Keratinocyte (primary cell): ENCODE data around the gene HOXC4. TPM values are rescaled to one million over a fixed set of nuclear protein-coding genes. Genes with fewer than 3 reads are reported as not detected.

ENCODE experiments used
- DNase-seq: peaks from one replicate; pipeline ENCODE4 v3.0.0-alpha.2; 2011; ENCODE audit warnings: low read depth, missing footprints, low spot score
- FAIRE-seq: peaks from 2 replicates; lab custom pipeline; 2011; peaks lifted over from hg19 to GRCh38; lab: Jason Lieb, UNC
- H2AFZ ChIP-seq: 2 replicates; pipeline ENCODE4 v1.6.0; 2012; ENCODE audit warnings: low read length, control low read depth, inconsistent platforms; ENCODE audit not compliant: control insufficient read depth
- H3K27ac ChIP-seq: 2 replicates; pipeline ENCODE4 v1.5.1; 2011; ENCODE audit warnings: low read length; ENCODE audit not compliant: control insufficient read depth, insufficient read depth
- H3K27me3 ChIP-seq: 3 replicates; pipeline ENCODE4 v1.6.0; 2011; ENCODE audit warnings: low read length; ENCODE audit not compliant: control insufficient read depth, insufficient read depth; ENCODE audit errors: extremely low read depth
- H3K36me3 ChIP-seq, 2 experiments: 2 replicates in 1 of 2; 3 replicates in 1 of 2; pipeline ENCODE4 v1.5.1; 2011; ENCODE audit warnings: low read length in 2 of 2, mild to moderate bottlenecking in 1 of 2; ENCODE audit not compliant: control insufficient read depth in 2 of 2, insufficient read depth in 2 of 2; ENCODE audit errors: extremely low read depth in 1 of 2
- H3K4me1 ChIP-seq: 3 replicates; pipeline ENCODE4 v1.5.1; 2011; ENCODE audit warnings: low read length; ENCODE audit not compliant: control insufficient read depth, insufficient read depth; ENCODE audit errors: extremely low read depth
- H3K4me2 ChIP-seq: 3 replicates; pipeline ENCODE4 v1.6.0; 2011; ENCODE audit warnings: low read depth, low read length; ENCODE audit not compliant: control insufficient read depth, insufficient read depth; ENCODE audit errors: extremely low read depth
- H3K4me3 ChIP-seq, 3 experiments: fragments of 200-600 bp in 1 of 3; sonication (generic) in 1 of 3; 2 replicates in 2 of 3; 3 replicates in 1 of 3; pipeline ENCODE4 v1.5.1; 2011 to 2016; ENCODE audit warnings: low read length in 3 of 3, mild to moderate bottlenecking in 3 of 3, control low read depth in 2 of 3, inconsistent platforms in 1 of 3, low read depth in 1 of 3, mixed read lengths in 1 of 3, mixed run types in 1 of 3, moderate library complexity in 1 of 3; ENCODE audit not compliant: control insufficient read depth in 2 of 3, insufficient read depth in 2 of 3; ENCODE audit errors: extremely low read depth in 1 of 3
- H3K79me2 ChIP-seq: 2 replicates; pipeline ENCODE4 v1.6.0; 2012; ENCODE audit warnings: low read length; ENCODE audit not compliant: control insufficient read depth, insufficient read depth
- H3K9ac ChIP-seq: 3 replicates; pipeline ENCODE4 v1.6.0; 2011; ENCODE audit warnings: low read length; ENCODE audit not compliant: control insufficient read depth, insufficient read depth; ENCODE audit errors: extremely low read depth
- H3K9me1 ChIP-seq: 3 replicates; pipeline ENCODE4 v1.6.0; 2011; ENCODE audit warnings: low read length; ENCODE audit not compliant: control insufficient read depth, insufficient read depth; ENCODE audit errors: extremely low read depth
- H3K9me3 ChIP-seq: 2 replicates; pipeline ENCODE4 v1.5.1; 2012; ENCODE audit warnings: low read depth, low read length; ENCODE audit not compliant: control insufficient read depth
- H4K20me1 ChIP-seq: 3 replicates; pipeline ENCODE4 v1.6.0; 2011; ENCODE audit warnings: low read length; ENCODE audit not compliant: control insufficient read depth, insufficient read depth; ENCODE audit errors: extremely low read depth
- EZH2 ChIP-seq: IDR thresholded peaks from one replicate; pipeline ENCODE4 v1.6.1; 2012; ENCODE audit warnings: inconsistent platforms, mild to moderate bottlenecking, low read length, moderate library complexity
- dilution Hi-C: fragments of 300-500 bp; cut with MboI; formaldehyde crosslinking; loops from one replicate; pipeline ENCODE4 v1.7.0; 2020; ENCODE audit warnings: low sequenced_read_pairs; ENCODE audit not compliant: extremely low pct_ligation_motif_present
- polyA plus RNA-seq, 5 experiments: library from polyadenylated mRNA; depleted of rRNA in 3 of 5; stranded (reverse) in 3 of 5; stranded (forward) in 1 of 5; unstranded in 1 of 5; fragments of >200 nt; gene quantifications; 1 replicate in 1 of 5; 2 replicates in 3 of 5; 3 replicates in 1 of 5; pipeline versions ENCODE4 v1.2.1 to v1.2.3, GENCODE V29; 2011 to 2012; ENCODE audit warnings: missing spikeins in 2 of 5, low read depth in 1 of 5, low replicate concordance in 1 of 5
- TF ChIP-seq, protein P1 (sequence below), 3 experiments: IDR thresholded peaks in 1 of 3; conservative IDR thresholded peaks in 1 of 3; optimal IDR thresholded peaks in 1 of 3; 2 replicates in 2 of 3; 3 replicates in 1 of 3; pipeline versions ENCODE3 to v1.5.1; 2011; ENCODE audit warnings: low read length in 3 of 3, mild to moderate bottlenecking in 3 of 3, moderate library complexity in 2 of 3, control low read depth in 1 of 3, inconsistent platforms in 1 of 3; ENCODE audit not compliant: insufficient read depth in 2 of 3; ENCODE audit errors: extremely low read depth in 1 of 3

HOXC4 gene
- polyA plus RNA-seq, 1 donor (not counting 4 experiments of a cell fraction or from before 2014, with no cell fraction given): 1.8 TPM

DNA sequence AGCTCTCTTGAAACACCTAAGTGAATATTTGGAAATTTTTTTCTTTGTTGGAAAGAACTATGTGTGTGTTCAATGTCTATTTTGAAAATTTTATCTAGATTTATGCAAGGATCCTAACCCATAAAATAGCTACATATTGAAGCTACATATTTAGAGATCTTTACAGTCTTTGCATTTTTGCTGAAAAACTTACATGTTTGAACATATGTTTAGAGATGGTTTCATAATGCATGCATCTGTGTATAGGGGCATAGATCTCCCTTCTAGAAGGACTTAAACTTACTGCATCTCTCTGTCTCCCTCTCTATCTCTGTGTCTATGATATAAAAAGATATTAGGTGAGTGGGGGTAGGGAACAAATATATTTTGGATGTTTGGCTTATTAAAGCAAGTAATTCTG, 8.2 kb upstream of the HOXC4 start:
- no peaks in the 10 kb centered on the region for H3K36me3 ChIP-seq
- no peak for FAIRE-seq

DNA sequence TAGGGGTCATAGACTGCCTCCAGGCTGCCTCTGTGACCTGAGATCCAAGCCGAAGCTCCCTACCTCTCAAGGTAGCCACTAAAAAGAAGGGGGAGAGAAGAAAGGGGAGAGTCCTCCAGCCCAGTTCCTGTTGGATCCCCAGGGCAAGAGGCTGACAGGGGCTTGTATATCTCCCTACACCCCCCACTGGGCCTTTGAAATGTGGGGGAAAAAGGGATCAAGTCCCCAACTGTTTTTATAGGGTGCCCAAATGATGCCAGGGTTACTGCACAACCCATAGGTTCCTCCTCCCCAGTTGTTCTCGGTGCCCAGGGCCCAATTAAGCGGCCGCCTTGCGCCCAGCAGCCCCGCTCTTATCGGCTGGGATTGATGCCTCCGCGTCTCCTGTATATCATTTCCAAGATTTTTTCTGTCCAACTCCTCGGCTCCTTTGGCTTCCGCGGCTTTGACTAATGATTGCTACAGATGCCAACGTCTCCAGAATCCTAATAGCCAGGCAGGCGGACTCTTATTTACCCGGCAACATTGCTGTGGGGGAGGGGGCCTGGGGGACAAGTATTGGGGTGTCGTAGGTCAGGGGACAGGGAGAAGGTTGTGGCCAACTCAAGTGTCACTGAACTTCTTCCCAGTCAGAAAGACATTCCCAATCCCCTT, 7.6 kb upstream of the HOXC4 start:
- dilution Hi-C loops: no loop called here
- Histone ChIP-seq H3K36me3 (no peaks in the 10 kb centered on the region), H3K79me2 (no peaks in the 10 kb centered on the region), H3K4me2 (no peak overlapping the region), H3K9me3 (no peaks in the 10 kb centered on the region), H2AFZ (no peak overlapping the region), H3K4me3 (no peak overlapping the region), H3K9me1 (no peaks in the 10 kb centered on the region), H3K27me3 (no peaks in the 10 kb centered on the region), H4K20me1 (no peaks in the 10 kb centered on the region), H3K27ac (no peak overlapping the region), H3K4me1 (peaks cover 3% of the 10 kb centered on the region), H3K9ac (no peak overlapping the region)
- no peak for DNase-seq
- no peak for FAIRE-seq
- TF ChIP-seq EZH2: no peak
- TF ChIP-seq, protein P1, sequence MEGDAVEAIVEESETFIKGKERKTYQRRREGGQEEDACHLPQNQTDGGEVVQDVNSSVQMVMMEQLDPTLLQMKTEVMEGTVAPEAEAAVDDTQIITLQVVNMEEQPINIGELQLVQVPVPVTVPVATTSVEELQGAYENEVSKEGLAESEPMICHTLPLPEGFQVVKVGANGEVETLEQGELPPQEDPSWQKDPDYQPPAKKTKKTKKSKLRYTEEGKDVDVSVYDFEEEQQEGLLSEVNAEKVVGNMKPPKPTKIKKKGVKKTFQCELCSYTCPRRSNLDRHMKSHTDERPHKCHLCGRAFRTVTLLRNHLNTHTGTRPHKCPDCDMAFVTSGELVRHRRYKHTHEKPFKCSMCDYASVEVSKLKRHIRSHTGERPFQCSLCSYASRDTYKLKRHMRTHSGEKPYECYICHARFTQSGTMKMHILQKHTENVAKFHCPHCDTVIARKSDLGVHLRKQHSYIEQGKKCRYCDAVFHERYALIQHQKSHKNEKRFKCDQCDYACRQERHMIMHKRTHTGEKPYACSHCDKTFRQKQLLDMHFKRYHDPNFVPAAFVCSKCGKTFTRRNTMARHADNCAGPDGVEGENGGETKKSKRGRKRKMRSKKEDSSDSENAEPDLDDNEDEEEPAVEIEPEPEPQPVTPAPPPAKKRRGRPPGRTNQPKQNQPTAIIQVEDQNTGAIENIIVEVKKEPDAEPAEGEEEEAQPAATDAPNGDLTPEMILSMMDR (optimal IDR thresholded peaks at IDR 0.05 in 1 of 3, IDR thresholded peaks at IDR 0.05 in 1 of 3, conservative IDR thresholded peaks at IDR 0.05 in 1 of 3; ENCODE audit: extremely low read depth in 1 of 3, insufficient read depth in 2 of 3, low read length in 3 of 3): no peak

More for the DNA sequence above, 8.2 kb upstream of the HOXC4 start:
- H2AFZ ChIP-seq: no peak overlapping the region
- H3K27me3 ChIP-seq: no peaks in the 10 kb centered on the region
- no peak overlapping the region for H3K4me2 ChIP-seq
- no peaks in the 10 kb centered on the region for H4K20me1 ChIP-seq
- no peaks in the 10 kb centered on the region for H3K4me1 ChIP-seq
- dilution Hi-C loops: no loop called here
- H3K79me2 ChIP-seq: no peaks in the 10 kb centered on the region
- DNase-seq: no peak
- H3K9me1 ChIP-seq: no peaks in the 10 kb centered on the region
- H3K9ac ChIP-seq: no peak overlapping the region
- no peaks in the 10 kb centered on the region for H3K9me3 ChIP-seq
- H3K4me3 ChIP-seq: no peak overlapping the region
- H3K27ac ChIP-seq: no peak overlapping the region
- no peak for TF ChIP-seq EZH2
- TF ChIP-seq, protein P1 (optimal IDR thresholded peaks at IDR 0.05 in 1 of 3, IDR thresholded peaks at IDR 0.05 in 1 of 3, conservative IDR thresholded peaks at IDR 0.05 in 1 of 3; ENCODE audit: extremely low read depth in 1 of 3, insufficient read depth in 2 of 3, low read length in 3 of 3): no peak
